OCI-LY1 (cell line): Measurements from ENCODE around the gene SPTSSB.

ENCODE experiments used
- H2AFZ ChIP-seq: fragments of 200-600 bp; sonication (generic), shearing (Covaris generic); 2 replicates; pipeline ENCODE4 v1.6.0; 2014; ENCODE audit warnings: antibody characterized with exemption, mild to moderate bottlenecking, low read length
- H3F3A ChIP-seq: fragments of 200-600 bp; sonication (generic), shearing (Covaris generic); 2 replicates; pipeline ENCODE4 v1.6.0; 2014; ENCODE audit warnings: mild to moderate bottlenecking, antibody characterized with exemption, low read length, moderate library complexity; ENCODE audit not compliant: insufficient read depth
- H3K27ac ChIP-seq: fragments of 200-600 bp; sonication (generic); 2 replicates; pipeline ENCODE4 v1.5.1; 2014; ENCODE audit warnings: low read length, mixed run types, mild to moderate bottlenecking, low read depth; ENCODE audit not compliant: poor library complexity, severe bottlenecking
- H3K27me3 ChIP-seq: fragments of 200-600 bp; sonication (generic); 2 replicates; pipeline ENCODE4 v1.6.0; 2014; ENCODE audit warnings: antibody characterized with exemption, mild to moderate bottlenecking, low read length, moderate library complexity; ENCODE audit not compliant: insufficient read depth
- H3K36me3 ChIP-seq: fragments of 200-600 bp; sonication (generic); 2 replicates; pipeline ENCODE4 v1.6.1; 2014; ENCODE audit warnings: mild to moderate bottlenecking, antibody characterized with exemption, low read length, moderate library complexity, mixed read lengths; ENCODE audit not compliant: insufficient read depth
- H3K4me1 ChIP-seq: fragments of 200-600 bp; sonication (generic); 2 replicates; pipeline ENCODE4 v1.5.1; 2014; ENCODE audit warnings: mild to moderate bottlenecking, low read length, moderate library complexity; ENCODE audit not compliant: insufficient read depth, severe bottlenecking
- H3K4me2 ChIP-seq: fragments of 200-600 bp; sonication (generic), shearing (Covaris generic); 2 replicates; pipeline ENCODE4 v1.6.1; 2014; ENCODE audit warnings: low read length
- H3K4me3 ChIP-seq: fragments of 200-600 bp; sonication (generic); 2 replicates; pipeline ENCODE4 v1.5.1; 2014; ENCODE audit warnings: low read length, low read depth, mild to moderate bottlenecking, mixed read lengths; ENCODE audit not compliant: poor library complexity, severe bottlenecking
- H3K79me2 ChIP-seq: fragments of 200-600 bp; shearing (Covaris generic); 2 replicates; pipeline ENCODE4 v1.6.1; 2016; ENCODE audit warnings: mixed run types, low read length, mixed read lengths; ENCODE audit not compliant: insufficient read depth
- H3K9ac ChIP-seq: fragments of 200-600 bp; sonication (generic), shearing (Covaris generic); 2 replicates; pipeline ENCODE4 v1.6.1; 2014; ENCODE audit warnings: mild to moderate bottlenecking, low read length, mixed read lengths
- H3K9me2 ChIP-seq: fragments of 200-600 bp; sonication (generic), shearing (Covaris generic); 2 replicates; pipeline ENCODE4 v1.6.1; 2014; ENCODE audit warnings: low read depth, mild to moderate bottlenecking, low read length, mixed read lengths
- H3K9me3 ChIP-seq: fragments of 200-600 bp; shearing (Covaris generic); 2 replicates; pipeline ENCODE4 v1.6.1; 2014; ENCODE audit warnings: low read length, mixed read lengths
- H4K20me1 ChIP-seq: fragments of 200-600 bp; sonication (generic), shearing (Covaris generic); 2 replicates; pipeline ENCODE4 v1.6.0; 2016; ENCODE audit warnings: mild to moderate bottlenecking, low read length; ENCODE audit not compliant: insufficient read depth
- CTCF ChIP-seq: fragments of 200-600 bp; sonication (generic), shearing (Covaris generic); IDR thresholded peaks from 2 replicates; pipeline ENCODE4 v1.5.1; 2017; ENCODE audit warnings: mild to moderate bottlenecking, antibody characterized with exemption, low read length, moderate library complexity, mixed read lengths
- EZH2 ChIP-seq: fragments of 200-600 bp; sonication (generic), shearing (Covaris generic); IDR thresholded peaks from 2 replicates; pipeline ENCODE4 v1.8.0; 2017; ENCODE audit warnings: borderline replicate concordance, mixed run types, mild to moderate bottlenecking, antibody characterized with exemption, low read length, moderate library complexity, mixed read lengths

Gene SPTSSB

DNA sequence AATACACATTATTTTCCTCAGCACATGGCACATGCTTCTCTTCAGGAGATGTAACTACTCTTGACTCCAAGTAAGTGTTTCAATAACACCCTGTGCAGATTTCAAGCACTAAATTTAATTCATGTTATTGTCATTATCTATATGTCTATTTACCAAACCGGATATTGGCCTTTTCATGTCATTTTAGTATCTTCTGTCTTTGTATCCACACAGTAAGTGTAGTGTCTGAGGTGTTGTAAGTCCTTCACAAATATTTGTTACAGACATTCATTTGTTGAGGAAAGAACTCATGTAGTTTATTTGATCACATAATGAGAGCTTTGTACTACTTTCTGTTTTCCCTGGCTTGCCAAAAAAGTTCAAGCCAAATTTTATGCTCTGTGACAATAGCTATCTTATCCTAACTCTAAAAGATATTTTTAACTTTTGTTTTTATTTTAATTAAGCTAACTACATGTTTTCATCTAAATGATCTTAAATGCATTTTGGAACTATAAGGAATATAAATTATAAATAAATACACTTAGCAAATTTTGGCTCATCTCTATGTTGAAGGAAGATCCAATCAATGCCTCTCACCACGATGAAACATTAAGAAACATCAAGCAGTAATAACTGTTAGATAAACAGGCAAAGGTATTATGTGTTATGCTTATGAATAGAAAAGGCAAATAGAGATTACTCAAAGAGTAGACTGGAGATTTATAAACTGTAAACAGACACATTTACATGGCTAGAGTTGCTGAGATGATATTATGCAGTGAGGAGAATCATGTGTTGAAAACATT is 48.3 kb downstream of the SPTSSB start:
- no peaks in the 10 kb centered on the region for H3K79me2 ChIP-seq
- no peaks in the 10 kb centered on the region for H3K4me1 ChIP-seq
- H3K27ac ChIP-seq = no peak overlapping the region
- no peaks in the 10 kb centered on the region for H3K9me2 ChIP-seq
- H3K36me3 ChIP-seq = no peaks in the 10 kb centered on the region
- TF ChIP-seq CTCF (no peak), EZH2 (no peak)
- H3K9me3 ChIP-seq = no peaks in the 10 kb centered on the region
- H3F3A ChIP-seq = no peaks in the 10 kb centered on the region
- H4K20me1 ChIP-seq = no peaks in the 10 kb centered on the region
- H3K4me2 ChIP-seq = no peak overlapping the region
- no peak overlapping the region for H3K4me3 ChIP-seq
- H2AFZ ChIP-seq = no peak overlapping the region
- H3K9ac ChIP-seq = no peak overlapping the region
- H3K27me3 ChIP-seq = no peaks in the 10 kb centered on the region

DNA sequence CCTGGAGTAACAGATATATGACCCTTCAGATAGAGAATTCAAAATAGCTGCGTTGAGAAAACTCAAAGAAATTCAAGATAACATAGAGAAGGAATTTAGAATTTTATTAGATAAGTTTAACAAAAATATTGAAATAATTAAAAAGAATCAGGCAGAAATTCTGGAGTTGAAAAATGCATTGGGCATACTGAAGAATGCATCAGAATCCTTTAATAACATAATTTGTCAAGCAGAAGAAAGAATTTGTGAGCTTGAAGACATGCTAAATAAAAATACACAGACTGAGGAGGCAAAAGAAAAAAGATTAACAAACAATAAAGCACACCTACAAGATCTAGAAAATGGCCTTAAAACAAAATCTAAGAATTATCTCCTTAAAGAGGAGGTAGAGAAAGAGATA is 50.5 kb downstream of the SPTSSB start:
- no peaks in the 10 kb centered on the region for H3F3A ChIP-seq
- no peaks in the 10 kb centered on the region for H3K4me1 ChIP-seq
- no peaks in the 10 kb centered on the region for H3K36me3 ChIP-seq
- H3K9me2 ChIP-seq = no peaks in the 10 kb centered on the region
- no peak overlapping the region for H3K4me2 ChIP-seq
- no peak for TF ChIP-seq CTCF
- H4K20me1 ChIP-seq = no peaks in the 10 kb centered on the region
- H3K79me2 ChIP-seq = no peaks in the 10 kb centered on the region
- no peak overlapping the region for H3K27ac ChIP-seq
- H3K9me3 ChIP-seq = no peaks in the 10 kb centered on the region
- no peak overlapping the region for H3K4me3 ChIP-seq
- H3K27me3 ChIP-seq = no peaks in the 10 kb centered on the region
- H2AFZ ChIP-seq = no peak overlapping the region
- H3K9ac ChIP-seq = no peak overlapping the region

DNA sequence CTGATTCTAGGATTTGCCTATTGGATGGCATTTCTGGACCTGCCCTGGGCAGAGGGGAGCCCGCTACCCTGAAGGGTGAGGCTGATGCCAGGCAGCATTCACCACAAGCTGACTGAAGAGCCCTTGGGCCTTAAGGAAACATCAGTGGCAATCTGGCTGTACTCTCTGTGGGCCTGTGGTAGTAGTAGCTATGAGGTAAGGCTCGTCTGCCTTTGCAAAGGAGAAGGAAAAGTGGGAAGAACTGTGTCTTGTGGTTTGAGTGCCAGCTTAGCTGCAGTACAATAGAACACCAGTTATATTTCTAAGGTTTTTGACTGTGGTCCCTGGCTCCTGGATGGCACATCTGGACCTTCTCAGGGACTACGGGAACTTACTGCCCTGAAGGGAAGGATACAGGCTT is 51.5 kb downstream of the SPTSSB start:
- no peaks in the 10 kb centered on the region for H3K79me2 ChIP-seq
- TF ChIP-seq EZH2 = no peak
- no peak for TF ChIP-seq CTCF

More for the DNA sequence above, 51.5 kb downstream of the SPTSSB start:
- Histone ChIP-seq H4K20me1 (no peaks in the 10 kb centered on the region), H3K4me2 (no peak overlapping the region), H3K27ac (no peak overlapping the region), H3K9ac (no peak overlapping the region), H3K9me3 (no peaks in the 10 kb centered on the region), H2AFZ (no peak overlapping the region), H3K36me3 (no peaks in the 10 kb centered on the region), H3K9me2 (no peaks in the 10 kb centered on the region), H3K27me3 (no peaks in the 10 kb centered on the region), H3K4me3 (no peak overlapping the region), H3F3A (no peaks in the 10 kb centered on the region), H3K4me1 (no peaks in the 10 kb centered on the region)
